MM.1S (cell line): Measurements from ENCODE around the gene GFOD2.

ENCODE experiments used
- EZH2phosphoT487 ChIP-seq: fragments of 300-600 bp; sonication (generic); IDR thresholded peaks from 2 replicates; pipeline ENCODE4 v1.6.1; 2018; ENCODE audit warnings: antibody characterized with exemption, low read length
- TF ChIP-seq, protein P1 (sequence below): fragments of 300-600 bp; sonication (generic); IDR thresholded peaks from 2 replicates; pipeline ENCODE4 v1.5.1; 2016; ENCODE audit warnings: antibody characterized with exemption, low read length, mixed read lengths

DNA sequence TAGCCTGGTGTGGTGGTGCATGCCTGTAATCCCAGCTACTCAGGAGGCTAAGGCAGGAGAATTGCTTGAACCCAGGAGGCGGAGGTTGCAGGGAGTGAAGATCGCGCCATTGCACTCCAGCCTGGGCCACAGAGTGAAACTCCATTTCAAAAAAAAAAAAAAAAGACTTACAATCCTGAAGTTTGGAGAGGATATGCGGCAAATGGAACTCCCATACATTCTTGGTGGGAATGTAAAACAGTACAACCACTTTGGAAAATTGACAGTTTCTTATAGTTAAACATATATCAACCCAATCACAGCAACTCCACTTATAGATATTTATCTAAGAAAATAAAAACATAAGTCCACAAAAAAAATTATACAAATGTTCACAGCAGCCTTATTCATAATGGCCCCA, 11.9 kb downstream of the GFOD2 start:
- TF ChIP-seq, protein P1, sequence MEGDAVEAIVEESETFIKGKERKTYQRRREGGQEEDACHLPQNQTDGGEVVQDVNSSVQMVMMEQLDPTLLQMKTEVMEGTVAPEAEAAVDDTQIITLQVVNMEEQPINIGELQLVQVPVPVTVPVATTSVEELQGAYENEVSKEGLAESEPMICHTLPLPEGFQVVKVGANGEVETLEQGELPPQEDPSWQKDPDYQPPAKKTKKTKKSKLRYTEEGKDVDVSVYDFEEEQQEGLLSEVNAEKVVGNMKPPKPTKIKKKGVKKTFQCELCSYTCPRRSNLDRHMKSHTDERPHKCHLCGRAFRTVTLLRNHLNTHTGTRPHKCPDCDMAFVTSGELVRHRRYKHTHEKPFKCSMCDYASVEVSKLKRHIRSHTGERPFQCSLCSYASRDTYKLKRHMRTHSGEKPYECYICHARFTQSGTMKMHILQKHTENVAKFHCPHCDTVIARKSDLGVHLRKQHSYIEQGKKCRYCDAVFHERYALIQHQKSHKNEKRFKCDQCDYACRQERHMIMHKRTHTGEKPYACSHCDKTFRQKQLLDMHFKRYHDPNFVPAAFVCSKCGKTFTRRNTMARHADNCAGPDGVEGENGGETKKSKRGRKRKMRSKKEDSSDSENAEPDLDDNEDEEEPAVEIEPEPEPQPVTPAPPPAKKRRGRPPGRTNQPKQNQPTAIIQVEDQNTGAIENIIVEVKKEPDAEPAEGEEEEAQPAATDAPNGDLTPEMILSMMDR = no peak
- TF ChIP-seq EZH2phosphoT487 = no peak
